ENCODE results near the gene PFDN6. TPM values are rescaled to one million over a fixed set of nuclear protein-coding genes. Genes with fewer than 3 reads are reported as not detected.

Gene PFDN6
- total and polyA plus RNA-seq, 2 experiments from 2014 or later: 56.1 to 62.2 TPM

DNA sequence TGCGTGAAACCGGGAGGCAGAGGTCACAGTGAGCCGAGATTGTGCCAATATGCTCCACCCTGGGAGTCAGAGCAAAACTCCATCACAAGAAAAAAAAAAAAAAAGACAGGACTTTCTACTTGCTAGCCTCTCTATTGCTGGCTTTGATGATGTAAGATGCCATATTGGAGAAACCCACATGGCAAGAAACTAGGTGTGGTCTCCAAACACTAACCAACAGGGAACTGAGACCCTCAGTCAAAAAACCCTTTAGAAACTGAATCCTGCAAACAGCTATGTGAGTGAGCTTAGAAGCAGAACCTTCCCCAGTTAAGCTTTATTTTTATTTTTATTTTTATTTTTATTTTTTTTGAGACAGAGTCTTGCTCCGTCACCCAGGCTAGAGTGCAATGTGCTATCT, 46.5 kb downstream of the PFDN6 start:
- no peaks in the 10 kb centered on the region for H3K4me1 Mint-ChIP-seq
- H3K36me3 Mint-ChIP-seq (ENCODE audit: low read depth): no peaks in the 10 kb centered on the region
- ATAC-seq: no peak
- Histone ChIP-seq H3K4me3 (no peak overlapping the region), H4K20me1 (replicated peaks; ENCODE audit: insufficient read depth) (no peaks in the 10 kb centered on the region), H3K27ac (ENCODE audit: low read depth) (no peak overlapping the region), H3F3A (replicated peaks; ENCODE audit: low read depth) (no peaks in the 10 kb centered on the region), H3K4me1 (ENCODE audit: insufficient read depth) (no peaks in the 10 kb centered on the region), H3K36me3 (ENCODE audit: insufficient read depth) (no peaks in the 10 kb centered on the region), H3K27me3 (ENCODE audit: insufficient read depth) (no peaks in the 10 kb centered on the region), H3K9me2 (ENCODE audit: insufficient read depth) (no peaks in the 10 kb centered on the region; the same call in 1 of the 2 replicates), H2AFZ (peak overlapping the region; percentile 18; the same call in 1 of the 2 replicates), H3K4me2 (no peak overlapping the region), H3K79me2 (replicated peaks; ENCODE audit: insufficient read depth) (no peaks in the 10 kb centered on the region)
- no peak overlapping the region for H3K27ac Mint-ChIP-seq
- H3K27me3 Mint-ChIP-seq (ENCODE audit: insufficient read depth, low read depth, poor library complexity): peaks cover 5% of the 10 kb centered on the region
- TF ChIP-seq POLR2AphosphoS5 (IDR thresholded peaks at IDR 0.05; ENCODE audit: low read depth) (no peak), EZH2phosphoT487 (IDR thresholded peaks at IDR 0.05; ENCODE audit: unreplicated experiment) (no peak), STAT1 (IDR thresholded peaks at IDR 0.05; ENCODE audit: unreplicated experiment) (no peak), JUNB (IDR thresholded peaks at IDR 0.05; ENCODE audit: unreplicated experiment) (no peak), CREB1 (CRISPR knock-in tag; IDR thresholded peaks at IDR 0.05; ENCODE audit: low read depth) (no peak), EZH2 (IDR thresholded peaks at IDR 0.05; ENCODE audit: low read depth, unreplicated experiment) (no peak), ZNF114 (CRISPR knock-in tag; IDR thresholded peaks at IDR 0.05) (no peak), NANOG (IDR thresholded peaks at IDR 0.05; ENCODE audit: borderline replicate concordance) (no peak), ZNF331 (CRISPR knock-in tag; IDR thresholded peaks at IDR 0.05; ENCODE audit: low read depth) (no peak)
- TF ChIP-seq, protein P1, sequence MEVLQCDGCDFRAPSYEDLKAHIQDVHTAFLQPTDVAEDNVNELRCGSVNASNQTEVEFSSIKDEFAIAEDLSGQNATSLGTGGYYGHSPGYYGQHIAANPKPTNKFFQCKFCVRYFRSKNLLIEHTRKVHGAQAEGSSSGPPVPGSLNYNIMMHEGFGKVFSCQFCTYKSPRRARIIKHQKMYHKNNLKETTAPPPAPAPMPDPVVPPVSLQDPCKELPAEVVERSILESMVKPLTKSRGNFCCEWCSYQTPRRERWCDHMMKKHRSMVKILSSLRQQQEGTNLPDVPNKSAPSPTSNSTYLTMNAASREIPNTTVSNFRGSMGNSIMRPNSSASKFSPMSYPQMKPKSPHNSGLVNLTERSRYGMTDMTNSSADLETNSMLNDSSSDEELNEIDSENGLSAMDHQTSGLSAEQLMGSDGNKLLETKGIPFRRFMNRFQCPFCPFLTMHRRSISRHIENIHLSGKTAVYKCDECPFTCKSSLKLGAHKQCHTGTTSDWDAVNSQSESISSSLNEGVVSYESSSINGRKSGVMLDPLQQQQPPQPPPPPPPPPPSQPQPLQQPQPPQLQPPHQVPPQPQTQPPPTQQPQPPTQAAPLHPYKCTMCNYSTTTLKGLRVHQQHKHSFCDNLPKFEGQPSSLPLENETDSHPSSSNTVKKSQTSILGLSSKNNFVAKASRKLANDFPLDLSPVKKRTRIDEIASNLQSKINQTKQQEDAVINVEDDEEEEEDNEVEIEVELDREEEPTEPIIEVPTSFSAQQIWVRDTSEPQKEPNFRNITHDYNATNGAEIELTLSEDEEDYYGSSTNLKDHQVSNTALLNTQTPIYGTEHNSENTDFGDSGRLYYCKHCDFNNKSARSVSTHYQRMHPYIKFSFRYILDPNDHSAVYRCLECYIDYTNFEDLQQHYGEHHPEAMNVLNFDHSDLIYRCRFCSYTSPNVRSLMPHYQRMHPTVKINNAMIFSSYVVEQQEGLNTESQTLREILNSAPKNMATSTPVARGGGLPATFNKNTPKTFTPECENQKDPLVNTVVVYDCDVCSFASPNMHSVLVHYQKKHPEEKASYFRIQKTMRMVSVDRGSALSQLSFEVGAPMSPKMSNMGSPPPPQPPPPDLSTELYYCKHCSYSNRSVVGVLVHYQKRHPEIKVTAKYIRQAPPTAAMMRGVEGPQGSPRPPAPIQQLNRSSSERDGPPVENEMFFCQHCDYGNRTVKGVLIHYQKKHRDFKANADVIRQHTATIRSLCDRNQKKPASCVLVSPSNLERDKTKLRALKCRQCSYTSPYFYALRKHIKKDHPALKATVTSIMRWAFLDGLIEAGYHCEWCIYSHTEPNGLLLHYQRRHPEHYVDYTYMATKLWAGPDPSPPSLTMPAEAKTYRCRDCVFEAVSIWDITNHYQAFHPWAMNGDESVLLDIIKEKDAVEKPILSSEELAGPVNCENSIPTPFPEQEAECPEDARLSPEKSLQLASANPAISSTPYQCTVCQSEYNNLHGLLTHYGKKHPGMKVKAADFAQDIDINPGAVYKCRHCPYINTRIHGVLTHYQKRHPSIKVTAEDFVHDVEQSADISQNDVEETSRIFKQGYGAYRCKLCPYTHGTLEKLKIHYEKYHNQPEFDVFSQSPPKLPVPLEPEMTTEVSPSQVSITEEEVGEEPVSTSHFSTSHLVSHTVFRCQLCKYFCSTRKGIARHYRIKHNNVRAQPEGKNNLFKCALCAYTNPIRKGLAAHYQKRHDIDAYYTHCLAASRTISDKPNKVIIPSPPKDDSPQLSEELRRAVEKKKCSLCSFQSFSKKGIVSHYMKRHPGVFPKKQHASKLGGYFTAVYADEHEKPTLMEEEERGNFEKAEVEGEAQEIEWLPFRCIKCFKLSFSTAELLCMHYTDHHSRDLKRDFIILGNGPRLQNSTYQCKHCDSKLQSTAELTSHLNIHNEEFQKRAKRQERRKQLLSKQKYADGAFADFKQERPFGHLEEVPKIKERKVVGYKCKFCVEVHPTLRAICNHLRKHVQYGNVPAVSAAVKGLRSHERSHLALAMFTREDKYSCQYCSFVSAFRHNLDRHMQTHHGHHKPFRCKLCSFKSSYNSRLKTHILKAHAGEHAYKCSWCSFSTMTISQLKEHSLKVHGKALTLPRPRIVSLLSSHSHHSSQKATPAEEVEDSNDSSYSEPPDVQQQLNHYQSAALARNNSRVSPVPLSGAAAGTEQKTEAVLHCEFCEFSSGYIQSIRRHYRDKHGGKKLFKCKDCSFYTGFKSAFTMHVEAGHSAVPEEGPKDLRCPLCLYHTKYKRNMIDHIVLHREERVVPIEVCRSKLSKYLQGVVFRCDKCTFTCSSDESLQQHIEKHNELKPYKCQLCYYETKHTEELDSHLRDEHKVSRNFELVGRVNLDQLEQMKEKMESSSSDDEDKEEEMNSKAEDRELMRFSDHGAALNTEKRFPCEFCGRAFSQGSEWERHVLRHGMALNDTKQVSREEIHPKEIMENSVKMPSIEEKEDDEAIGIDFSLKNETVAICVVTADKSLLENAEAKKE (CRISPR knock-in tag; IDR thresholded peaks at IDR 0.05): no peak
- TF ChIP-seq, protein P2, sequence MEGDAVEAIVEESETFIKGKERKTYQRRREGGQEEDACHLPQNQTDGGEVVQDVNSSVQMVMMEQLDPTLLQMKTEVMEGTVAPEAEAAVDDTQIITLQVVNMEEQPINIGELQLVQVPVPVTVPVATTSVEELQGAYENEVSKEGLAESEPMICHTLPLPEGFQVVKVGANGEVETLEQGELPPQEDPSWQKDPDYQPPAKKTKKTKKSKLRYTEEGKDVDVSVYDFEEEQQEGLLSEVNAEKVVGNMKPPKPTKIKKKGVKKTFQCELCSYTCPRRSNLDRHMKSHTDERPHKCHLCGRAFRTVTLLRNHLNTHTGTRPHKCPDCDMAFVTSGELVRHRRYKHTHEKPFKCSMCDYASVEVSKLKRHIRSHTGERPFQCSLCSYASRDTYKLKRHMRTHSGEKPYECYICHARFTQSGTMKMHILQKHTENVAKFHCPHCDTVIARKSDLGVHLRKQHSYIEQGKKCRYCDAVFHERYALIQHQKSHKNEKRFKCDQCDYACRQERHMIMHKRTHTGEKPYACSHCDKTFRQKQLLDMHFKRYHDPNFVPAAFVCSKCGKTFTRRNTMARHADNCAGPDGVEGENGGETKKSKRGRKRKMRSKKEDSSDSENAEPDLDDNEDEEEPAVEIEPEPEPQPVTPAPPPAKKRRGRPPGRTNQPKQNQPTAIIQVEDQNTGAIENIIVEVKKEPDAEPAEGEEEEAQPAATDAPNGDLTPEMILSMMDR (conservative IDR thresholded peaks at IDR 0.05; ENCODE audit: low read depth in 2 of 2): no peak
- TF ChIP-seq, protein P3, sequence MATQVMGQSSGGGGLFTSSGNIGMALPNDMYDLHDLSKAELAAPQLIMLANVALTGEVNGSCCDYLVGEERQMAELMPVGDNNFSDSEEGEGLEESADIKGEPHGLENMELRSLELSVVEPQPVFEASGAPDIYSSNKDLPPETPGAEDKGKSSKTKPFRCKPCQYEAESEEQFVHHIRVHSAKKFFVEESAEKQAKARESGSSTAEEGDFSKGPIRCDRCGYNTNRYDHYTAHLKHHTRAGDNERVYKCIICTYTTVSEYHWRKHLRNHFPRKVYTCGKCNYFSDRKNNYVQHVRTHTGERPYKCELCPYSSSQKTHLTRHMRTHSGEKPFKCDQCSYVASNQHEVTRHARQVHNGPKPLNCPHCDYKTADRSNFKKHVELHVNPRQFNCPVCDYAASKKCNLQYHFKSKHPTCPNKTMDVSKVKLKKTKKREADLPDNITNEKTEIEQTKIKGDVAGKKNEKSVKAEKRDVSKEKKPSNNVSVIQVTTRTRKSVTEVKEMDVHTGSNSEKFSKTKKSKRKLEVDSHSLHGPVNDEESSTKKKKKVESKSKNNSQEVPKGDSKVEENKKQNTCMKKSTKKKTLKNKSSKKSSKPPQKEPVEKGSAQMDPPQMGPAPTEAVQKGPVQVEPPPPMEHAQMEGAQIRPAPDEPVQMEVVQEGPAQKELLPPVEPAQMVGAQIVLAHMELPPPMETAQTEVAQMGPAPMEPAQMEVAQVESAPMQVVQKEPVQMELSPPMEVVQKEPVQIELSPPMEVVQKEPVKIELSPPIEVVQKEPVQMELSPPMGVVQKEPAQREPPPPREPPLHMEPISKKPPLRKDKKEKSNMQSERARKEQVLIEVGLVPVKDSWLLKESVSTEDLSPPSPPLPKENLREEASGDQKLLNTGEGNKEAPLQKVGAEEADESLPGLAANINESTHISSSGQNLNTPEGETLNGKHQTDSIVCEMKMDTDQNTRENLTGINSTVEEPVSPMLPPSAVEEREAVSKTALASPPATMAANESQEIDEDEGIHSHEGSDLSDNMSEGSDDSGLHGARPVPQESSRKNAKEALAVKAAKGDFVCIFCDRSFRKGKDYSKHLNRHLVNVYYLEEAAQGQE (IDR thresholded peaks at IDR 0.05; ENCODE audit: unreplicated experiment): no peak
- TF ChIP-seq, protein P4, sequence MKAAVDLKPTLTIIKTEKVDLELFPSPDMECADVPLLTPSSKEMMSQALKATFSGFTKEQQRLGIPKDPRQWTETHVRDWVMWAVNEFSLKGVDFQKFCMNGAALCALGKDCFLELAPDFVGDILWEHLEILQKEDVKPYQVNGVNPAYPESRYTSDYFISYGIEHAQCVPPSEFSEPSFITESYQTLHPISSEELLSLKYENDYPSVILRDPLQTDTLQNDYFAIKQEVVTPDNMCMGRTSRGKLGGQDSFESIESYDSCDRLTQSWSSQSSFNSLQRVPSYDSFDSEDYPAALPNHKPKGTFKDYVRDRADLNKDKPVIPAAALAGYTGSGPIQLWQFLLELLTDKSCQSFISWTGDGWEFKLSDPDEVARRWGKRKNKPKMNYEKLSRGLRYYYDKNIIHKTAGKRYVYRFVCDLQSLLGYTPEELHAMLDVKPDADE (IDR thresholded peaks at IDR 0.05): no peak
- no peaks in the 10 kb centered on the region; the same call in 2 of the 3 replicates for H3K9me3 Mint-ChIP-seq
- DNase-seq (ENCODE audit: low spot score): no peak
- no peak overlapping the region for H3K4me3 Mint-ChIP-seq
